SU-DHL-6 (cell line): ENCODE data around the gene E2F6.

ENCODE experiments used
- CTCF ChIP-seq: fragments of 200-600 bp; sonication (generic); IDR thresholded peaks from one replicate; pipeline ENCODE4 v1.5.1; 2017; ENCODE audit warnings: antibody characterized with exemption, mild to moderate bottlenecking, low read length, moderate library complexity; ENCODE audit not compliant: insufficient read depth, poor library complexity, severe bottlenecking
- EZH2phosphoT487 ChIP-seq: fragments of 200-600 bp; sonication (generic), shearing (Covaris generic); conservative IDR thresholded peaks from 2 replicates; pipeline ENCODE4 v1.6.1; 2018; ENCODE audit warnings: mild to moderate bottlenecking, antibody characterized with exemption, low read length, moderate library complexity, mixed read lengths

GRCh38 chr2:11417946-11418585 is 47.9 kb downstream of the E2F6 start:
- TF ChIP-seq CTCF (peak; percentile 39), EZH2phosphoT487 (no peak)
